Activated CD4-positive, alpha-beta T cell treated with anti-CD3 and anti-CD28 coated beads, Interleukin-2, amount 50 U/mL, for 4 hours (primary cell): ENCODE measurements around the gene FAM13A.
"Not testable (repeated sequence)": the region's sequence is repeated elsewhere in the genome, so short reads cannot be mapped to it uniquely, and the experiment has no call there.

Source experiments
- DNase-seq, 2 experiments: peaks; one replicate each; pipeline ENCODE4 v3.0.0-alpha.2; 2020

FAM13A gene

GRCh38 chr4:88955580-88956380 is 101.2 kb downstream of the FAM13A start:
- no peak for DNase-seq

- no peak for DNase-seq
These were observed 103.6 kb downstream of the FAM13A start for GRCh38 chr4:88953400-88953799.

- DNase-seq: no peak
These were observed 104.9 kb downstream of the FAM13A start for GRCh38 chr4:88952081-88952480.

- no peak for DNase-seq
These were observed 107.4 kb downstream of the FAM13A start for GRCh38 chr4:88949605-88950004.

GRCh38 chr4:88940506-88940905 is 116.5 kb downstream of the FAM13A start:
- no peak for DNase-seq

GRCh38 chr4:88939697-88940096 is 117.3 kb downstream of the FAM13A start:
- DNase-seq: no peak

GRCh38 chr4:88938138-88938537 is 118.8 kb downstream of the FAM13A start:
- no peak for DNase-seq

GRCh38 chr4:88937081-88937480 is 119.9 kb downstream of the FAM13A start:
- DNase-seq: no peak

- no peak for DNase-seq
These were observed 123.4 kb downstream of the FAM13A start for GRCh38 chr4:88933414-88934160.

- no peak for DNase-seq
These were observed 128.1 kb downstream of the FAM13A start for GRCh38 chr4:88928852-88929251.

- no peak for DNase-seq
These were observed 129.6 kb downstream of the FAM13A start for GRCh38 chr4:88927420-88927819.

- no peak for DNase-seq
These were observed 137.9 kb downstream of the FAM13A start for GRCh38 chr4:88919056-88919455.

GRCh38 chr4:88913181-88913580 is 143.8 kb downstream of the FAM13A start:
- DNase-seq: not testable (repeated sequence)

- no peak for DNase-seq
These were observed 145.5 kb downstream of the FAM13A start for GRCh38 chr4:88911246-88912212.

- no peak for DNase-seq
These were observed 146.9 kb downstream of the FAM13A start for GRCh38 chr4:88910101-88910500.

GRCh38 chr4:88908521-88908920 is 148.5 kb downstream of the FAM13A start:
- no peak for DNase-seq

- no peak for DNase-seq
These were observed 149.0 kb downstream of the FAM13A start for GRCh38 chr4:88908003-88908402.

GRCh38 chr4:88907478-88907877 is 149.5 kb downstream of the FAM13A start:
- no peak for DNase-seq

- not testable (repeated sequence) for DNase-seq
These were observed 152.7 kb downstream of the FAM13A start for GRCh38 chr4:88904240-88904639.

- DNase-seq: no peak
These were observed 156.6 kb downstream of the FAM13A start for GRCh38 chr4:88900432-88900831.

- no peak for DNase-seq
These were observed 159.2 kb downstream of the FAM13A start for GRCh38 chr4:88897752-88898151.

GRCh38 chr4:88897180-88897579 is 159.8 kb downstream of the FAM13A start:
- DNase-seq: no peak

- DNase-seq: no peak
These were observed 163.0 kb downstream of the FAM13A start for GRCh38 chr4:88893961-88894360.
